A673 (cell line): ENCODE data around the gene ITGA11. TPM values are rescaled to one million over a fixed set of nuclear protein-coding genes. Genes with fewer than 3 reads are reported as not detected.

Source experiments
- BruUV-seq: library from RNA; stranded (reverse); fragments of 400-500 nt; replicated peaks from 2 replicates; lab custom pipeline; 2021; lab: Mats Ljungman, UMichigan
- CTCF ChIA-PET: fragments of 300-600 bp; sonication (Branson Sonifier 250); formaldehyde crosslinking; loops from one replicate; lab custom pipeline; 2022; ENCODE audit warnings: antibody characterized with exemption; lab: Charles Lee
- POLR2A ChIA-PET: fragments of 300-600 bp; sonication (Branson Sonifier 250); formaldehyde crosslinking; loops from one replicate; lab custom pipeline; 2022; ENCODE audit warnings: antibody characterized with exemption; ENCODE audit not compliant: low non-redundant PET; lab: Charles Lee
- DNase-seq: peaks from one replicate; pipeline ENCODE4 v3.0.0-alpha.2; 2015; ENCODE audit warnings: low spot score
- H3K27ac ChIP-seq: fragments of 200-600 bp; sonication (generic); 2 replicates; pipeline ENCODE4 v1.5.1; 2016; ENCODE audit warnings: mixed run types, low read depth, mild to moderate bottlenecking, mixed read lengths, antibody characterized with exemption, low read length; ENCODE audit not compliant: poor library complexity, severe bottlenecking
- H3K27me3 ChIP-seq: fragments of 200-600 bp; sonication (generic); replicated peaks from 2 replicates; pipeline ENCODE4 v1.6.1; 2017; ENCODE audit warnings: mixed run types, low read depth, mild to moderate bottlenecking, mixed read lengths, antibody characterized with exemption, low read length; ENCODE audit not compliant: insufficient read depth, poor library complexity
- H3K36me3 ChIP-seq: fragments of 200-600 bp; sonication (generic); 2 replicates; pipeline ENCODE4 v1.6.1; 2016; ENCODE audit warnings: mixed run types, mild to moderate bottlenecking, mixed read lengths, antibody characterized with exemption, low read length; ENCODE audit not compliant: insufficient read depth, poor library complexity, severe bottlenecking
- H3K4me1 ChIP-seq: fragments of 200-600 bp; sonication (generic); 2 replicates; pipeline ENCODE4 v1.6.1; 2017; ENCODE audit warnings: mixed run types, mild to moderate bottlenecking, mixed read lengths, antibody characterized with exemption, low read length; ENCODE audit not compliant: insufficient read depth, poor library complexity, severe bottlenecking
- H3K4me3 ChIP-seq: fragments of 200-600 bp; sonication (generic); 2 replicates; pipeline ENCODE4 v1.5.1; 2016; ENCODE audit warnings: low read depth, mixed run types, mild to moderate bottlenecking, mixed read lengths, low read length; ENCODE audit not compliant: poor library complexity, severe bottlenecking
- H3K9me3 ChIP-seq: fragments of 200-600 bp; sonication (generic); 2 replicates; pipeline ENCODE4 v1.6.1; 2016; ENCODE audit warnings: mixed run types, low read depth, mild to moderate bottlenecking, mixed read lengths, antibody characterized with exemption, low read length; ENCODE audit not compliant: poor library complexity, severe bottlenecking
- CTCF ChIP-seq: fragments of 300-800, 200-600 bp; sonication (generic); conservative IDR thresholded peaks from 2 replicates; pipeline ENCODE4 v1.5.1; 2017; ENCODE audit warnings: low read depth, mild to moderate bottlenecking, antibody characterized with exemption, low read length, moderate library complexity, mixed read lengths
- EZH2 ChIP-seq: fragments of 200-600 bp; sonication (generic); IDR thresholded peaks from 2 replicates; pipeline ENCODE4 v1.6.1; 2017; ENCODE audit warnings: borderline replicate concordance, low read depth, mild to moderate bottlenecking, mixed read lengths, antibody characterized with exemption, low read length; ENCODE audit not compliant: poor library complexity, severe bottlenecking
- intact Hi-C: fragments of 100-400 bp; cut with micrococcal nuclease; formaldehyde crosslinking; loops from one replicate; pipeline ENCODE4 v1.10.0; 2022; ENCODE audit not compliant: unreplicated experiment
- total RNA-seq: library from RNA; stranded (reverse); gene quantifications from 2 replicates; pipeline ENCODE4 v1.2.3, GENCODE V29; 2021

ITGA11 gene
- total RNA-seq, 1 experiment from 2014 or later = 0.45 TPM

- intact Hi-C loops = no loop called here
- no peak for TF ChIP-seq EZH2
- TF ChIP-seq CTCF = no peak
- H3K4me3 ChIP-seq = no peak overlapping the region
- ChIA-PET POLR2A (no interaction called here), CTCF (no interaction called here)
- H3K27me3 ChIP-seq = no peaks in the 10 kb centered on the region
- no peak for DNase-seq
- H3K36me3 ChIP-seq = no peaks in the 10 kb centered on the region
- no peaks in the 10 kb centered on the region for H3K9me3 ChIP-seq
- H3K4me1 ChIP-seq = peaks cover 10% of the 10 kb centered on the region
- BruUV-seq = no TSS peak
- no peak overlapping the region for H3K27ac ChIP-seq
Observed at GRCh38 chr15:68354923-68355322, 77.0 kb downstream of the ITGA11 start.

- no peaks in the 10 kb centered on the region for H3K36me3 ChIP-seq
- intact Hi-C loops = no loop called here
- no peak for DNase-seq
- no peaks in the 10 kb centered on the region for H3K9me3 ChIP-seq
- TF ChIP-seq EZH2 (no peak), CTCF (no peak)
- ChIA-PET CTCF (no interaction called here), POLR2A (no interaction called here)
- H3K27ac ChIP-seq = no peak overlapping the region
- BruUV-seq = no TSS peak
- H3K4me1 ChIP-seq = peaks cover 10% of the 10 kb centered on the region
- no peaks in the 10 kb centered on the region for H3K27me3 ChIP-seq
- no peak overlapping the region for H3K4me3 ChIP-seq
Observed at GRCh38 chr15:68354268-68354667, 77.7 kb downstream of the ITGA11 start.

- no TSS peak for BruUV-seq
- intact Hi-C loops = no loop called here
- TF ChIP-seq CTCF (no peak), EZH2 (no peak)
- Histone ChIP-seq H3K4me3 (no peak overlapping the region), H3K27me3 (no peaks in the 10 kb centered on the region), H3K27ac (no peak overlapping the region), H3K9me3 (no peaks in the 10 kb centered on the region), H3K36me3 (no peaks in the 10 kb centered on the region), H3K4me1 (peaks cover 10% of the 10 kb centered on the region)
- POLR2A ChIA-PET = no interaction called here
- CTCF ChIA-PET = interaction anchor here (0.6 kb wide), 1 partner anchor 522 kb away, joined by 4 read pairs; no protein-coding TSS in a partner anchor
- no peak for DNase-seq
Observed at GRCh38 chr15:68353421-68354135, 78.4 kb downstream of the ITGA11 start.
